HG03460 (cell line): ENCODE measurements around the gene C1orf21.
"Not testable (repeated sequence)": the region's sequence is repeated elsewhere in the genome, so short reads cannot be mapped to it uniquely, and the experiment has no call there.

Experiments
- ATAC-seq: cut with Tn5 transposase; IDR thresholded peaks from one replicate; pipeline ENCODE4 v1.9.1; 2021; ENCODE audit not compliant: unreplicated experiment

C1orf21 gene

GRCh38 chr1:184595596-184595995 is 208.8 kb downstream of the C1orf21 start:
- ATAC-seq, result no peak

GRCh38 chr1:184596950-184597645 is 210.3 kb downstream of the C1orf21 start:
- ATAC-seq, result no peak

- ATAC-seq, result no peak
Observed at GRCh38 chr1:184597650-184598357, 211.0 kb downstream of the C1orf21 start.

GRCh38 chr1:184598403-184599193 is 211.8 kb downstream of the C1orf21 start:
- ATAC-seq, result no peak

GRCh38 chr1:184604152-184604900 is 217.5 kb downstream of the C1orf21 start:
- no peak for ATAC-seq

GRCh38 chr1:184605941-184606340 is 219.1 kb downstream of the C1orf21 start:
- no peak for ATAC-seq

GRCh38 chr1:184606786-184607185 is 220.0 kb downstream of the C1orf21 start:
- ATAC-seq, result no peak

- no peak for ATAC-seq
Observed at GRCh38 chr1:184608581-184608980, 221.8 kb downstream of the C1orf21 start.

GRCh38 chr1:184608990-184609389 is 222.2 kb downstream of the C1orf21 start:
- no peak for ATAC-seq

GRCh38 chr1:184610876-184611595 is 224.2 kb downstream of the C1orf21 start:
- no peak for ATAC-seq

- not testable (repeated sequence) for ATAC-seq
Observed at GRCh38 chr1:184612229-184612628, 225.4 kb downstream of the C1orf21 start.

- ATAC-seq, result no peak
Observed at GRCh38 chr1:184614667-184615066, 227.8 kb downstream of the C1orf21 start.

GRCh38 chr1:184615301-184615700 is 228.5 kb downstream of the C1orf21 start:
- no peak for ATAC-seq

- no peak for ATAC-seq
Observed at GRCh38 chr1:184616504-184616903, 229.7 kb downstream of the C1orf21 start.

- no peak for ATAC-seq
Observed at GRCh38 chr1:184617433-184618029, 230.7 kb downstream of the C1orf21 start.

- ATAC-seq, result no peak
Observed at GRCh38 chr1:184618851-184619250, 232.0 kb downstream of the C1orf21 start.

GRCh38 chr1:184620469-184620868 is 233.6 kb downstream of the C1orf21 start:
- ATAC-seq, result no peak

- no peak for ATAC-seq
Observed at GRCh38 chr1:184621260-184621659, 234.4 kb downstream of the C1orf21 start.

- ATAC-seq, result no peak
Observed at GRCh38 chr1:184622136-184622823, 235.5 kb downstream of the C1orf21 start.
